ENCODE measurements around the gene ANKRD36. TPM values are rescaled to one million over a fixed set of nuclear protein-coding genes. Genes with fewer than 3 reads are reported as not detected.
"Not testable (repeated sequence)": the region's sequence is repeated elsewhere in the genome, so short reads cannot be mapped to it uniquely, and the experiment has no call there.

The ANKRD36 gene
- total and polyA plus RNA-seq, 12 donors = 0.96 to 8.0 (median 6.2) TPM

- 80 to 83% methylated on average over 4 of the region's 4 CpGs for WGBS, 2 donors
- H3K27me3 ChIP-seq; H3K4me3 ChIP-seq; H3K27ac ChIP-seq; ATAC-seq; H3K4me1 ChIP-seq; intact Hi-C loops (cut with DNase I); DNase-seq: not testable (repeated sequence)
- Histone ChIP-seq H3K36me3 (peaks cover 0 to 49% (median 15%) of the 10 kb centered on the region in 9 donors), H3K9me3 (peaks cover 0 to 18% (median 0%) of the 10 kb centered on the region in 11 donors)
Observed at GRCh38 chr2:97167938-97168337, 55.0 kb downstream of the ANKRD36 start.

- peaks cover 0 to 18% (median 0%) of the 10 kb centered on the region in 11 donors for H3K9me3 ChIP-seq
- H3K4me3 ChIP-seq; DNase-seq; H3K27me3 ChIP-seq; H3K4me1 ChIP-seq; ATAC-seq; H3K27ac ChIP-seq; intact Hi-C loops (cut with DNase I): not testable (repeated sequence)
- 73 to 75% methylated on average over 2 of the region's 2 CpGs for WGBS, 2 donors
- peaks cover 0 to 45% (median 12%) of the 10 kb centered on the region in 9 donors for H3K36me3 ChIP-seq
Observed at GRCh38 chr2:97168583-97168982, 55.6 kb downstream of the ANKRD36 start.

GRCh38 chr2:97180391-97180790, 67.4 kb downstream of the ANKRD36 start:
- peaks cover 0 to 53% (median under 1%) of the 10 kb centered on the region in 9 donors for H3K36me3 ChIP-seq
- H3K4me3 ChIP-seq; ATAC-seq; H3K9me3 ChIP-seq; intact Hi-C loops (cut with DNase I); H3K27me3 ChIP-seq; DNase-seq; H3K4me1 ChIP-seq; H3K27ac ChIP-seq: not testable (repeated sequence)
- 66 to 69% methylated on average over 1 of the region's 1 CpG for WGBS, 2 donors

GRCh38 chr2:97195349-97195748, 82.4 kb downstream of the ANKRD36 start:
- H3K27ac ChIP-seq; H3K27me3 ChIP-seq; ATAC-seq; H3K9me3 ChIP-seq; intact Hi-C loops (cut with DNase I); H3K4me3 ChIP-seq; DNase-seq; H3K4me1 ChIP-seq: not testable (repeated sequence)
- peaks cover 0 to 92% (median 53%) of the 10 kb centered on the region in 9 donors for H3K36me3 ChIP-seq
- WGBS, 2 donors = no CpG with 5 or more reads among the region's 1 CpG

- H3K9me3 ChIP-seq; ATAC-seq; H3K4me1 ChIP-seq; H3K4me3 ChIP-seq; H3K27me3 ChIP-seq; intact Hi-C loops (cut with DNase I); DNase-seq; H3K27ac ChIP-seq: not testable (repeated sequence)
- WGBS, 2 donors = 94 to 98% methylated on average over 1 of the region's 1 CpG
- H3K36me3 ChIP-seq = peaks cover 0 to 92% (median 52%) of the 10 kb centered on the region in 9 donors
Observed at GRCh38 chr2:97197251-97197650, 84.3 kb downstream of the ANKRD36 start.

- H3K4me3 ChIP-seq; H3K9me3 ChIP-seq; H3K27me3 ChIP-seq; DNase-seq; intact Hi-C loops (cut with DNase I); H3K4me1 ChIP-seq; H3K27ac ChIP-seq; ATAC-seq: not testable (repeated sequence)
- peaks cover 0 to 84% (median 56%) of the 10 kb centered on the region in 9 donors for H3K36me3 ChIP-seq
- WGBS, 2 donors = 81 to 87% methylated on average over 2 of the region's 2 CpGs
Observed at GRCh38 chr2:97200887-97201286, 87.9 kb downstream of the ANKRD36 start.

GRCh38 chr2:97202643-97203250, 89.8 kb downstream of the ANKRD36 start:
- DNase-seq; ATAC-seq; H3K27ac ChIP-seq; H3K4me3 ChIP-seq; H3K27me3 ChIP-seq; H3K4me1 ChIP-seq; H3K9me3 ChIP-seq; intact Hi-C loops (cut with DNase I): not testable (repeated sequence)
- WGBS, 2 donors = 86 to 91% methylated on average over 5 of the region's 5 CpGs
- peaks cover 0 to 84% (median 42%) of the 10 kb centered on the region in 9 donors for H3K36me3 ChIP-seq

GRCh38 chr2:97210325-97210724, 97.4 kb downstream of the ANKRD36 start:
- Histone ChIP-seq H3K27ac (no peak overlapping the region), H3K9me3 (no peaks in the 10 kb centered on the region), H3K27me3 (no peaks in the 10 kb centered on the region), H3K4me3 (no peak overlapping the region), H3K36me3 (peaks cover 0 to 77% (median 8%) of the 10 kb centered on the region in 9 donors), H3K4me1 (no peaks in the 10 kb centered on the region)
- 94 to 95% methylated on average over 5 of the region's 5 CpGs for WGBS, 2 donors
- intact Hi-C loops (cut with DNase I) = no loop called here
- no peak for TF ChIP-seq CTCF (IDR thresholded peaks at IDR 0.05)
- no peak for DNase-seq
- no peak for ATAC-seq

- H3K9me3 ChIP-seq; intact Hi-C loops (cut with DNase I); H3K4me3 ChIP-seq; H3K4me1 ChIP-seq; H3K27me3 ChIP-seq; H3K27ac ChIP-seq; DNase-seq; ATAC-seq: not testable (repeated sequence)
- WGBS, 2 donors = no CpG with 5 or more reads among the region's 2 CpGs
- peaks cover 0 to 81% (median 15%) of the 10 kb centered on the region in 9 donors for H3K36me3 ChIP-seq
Observed at GRCh38 chr2:97215025-97215424, 102.1 kb downstream of the ANKRD36 start.

GRCh38 chr2:97230848-97231585, 118.1 kb downstream of the ANKRD36 start:
- peaks cover 0 to 38% (median 8%) of the 10 kb centered on the region in 9 donors for H3K36me3 ChIP-seq
- intact Hi-C loops (cut with DNase I); DNase-seq; H3K27me3 ChIP-seq; H3K4me3 ChIP-seq; ATAC-seq; H3K4me1 ChIP-seq; H3K27ac ChIP-seq: not testable (repeated sequence)
- H3K9me3 ChIP-seq = peaks cover 0 to 19% (median 0%) of the 10 kb centered on the region in 11 donors
- 95 to 99% methylated on average over 9 to 10 of the region's 10 CpGs for WGBS, 2 donors

All from heart right ventricle (tissue), 16 donors.